Caco-2 (cell line): ENCODE results near the gene RARRES1. TPM values are rescaled to one million over a fixed set of nuclear protein-coding genes. Genes with fewer than 3 reads are reported as not detected.

Experiments
- BruUV-seq: library from RNA; stranded (reverse); fragments of 400-500 nt; replicated peaks from 2 replicates; lab custom pipeline; 2021; lab: Mats Ljungman, UMichigan
- CTCF ChIA-PET: fragments of 300-600 bp; sonication (Branson Sonifier 250); formaldehyde crosslinking; loops from one replicate; lab custom pipeline; 2022; ENCODE audit warnings: antibody characterized with exemption; lab: Charles Lee
- POLR2A ChIA-PET: fragments of 300-600 bp; sonication (Branson Sonifier 250); formaldehyde crosslinking; loops from one replicate; lab custom pipeline; 2022; ENCODE audit warnings: antibody characterized with exemption; lab: Charles Lee
- DNase-seq, 2 experiments: peaks; one replicate each; pipeline versions ENCODE4 v3.0.0 to v3.0.0-alpha.2; 2020 to 2022
- H3K27me3 ChIP-seq: replicated peaks from 2 replicates; pipeline ENCODE4 v1.6.0; 2011; ENCODE audit warnings: low read length; ENCODE audit not compliant: control insufficient read depth, insufficient read depth
- H3K36me3 ChIP-seq: 2 replicates; pipeline ENCODE4 v1.5.1; 2011; ENCODE audit warnings: low read length; ENCODE audit not compliant: control insufficient read depth, insufficient read depth
- H3K4me1 ChIP-seq: fragments of 250-450 bp; sonication (Bioruptor Pico); 2 replicates; pipeline ENCODE4 v1.5.1; 2020; ENCODE audit warnings: mild to moderate bottlenecking
- H3K4me3 ChIP-seq: 2 replicates; pipeline ENCODE4 v1.5.1; 2011; ENCODE audit warnings: low read depth, mild to moderate bottlenecking, control low read depth, low read length
- H3K9me3 ChIP-seq: fragments of 250-450 bp; sonication (Bioruptor Pico); 2 replicates; pipeline ENCODE4 v1.5.1; 2020; ENCODE audit warnings: mild to moderate bottlenecking, moderate library complexity
- H3K27ac Mint-ChIP-seq: one replicate; pipeline ENCODE4 v1.8.0; 2022; ENCODE audit warnings: mixed read lengths; ENCODE audit not compliant: unreplicated experiment
- H3K27me3 Mint-ChIP-seq: one replicate; pipeline ENCODE4 v1.8.0; 2022; ENCODE audit warnings: mixed read lengths; ENCODE audit not compliant: insufficient read depth, unreplicated experiment
- H3K36me3 Mint-ChIP-seq: one replicate; pipeline ENCODE4 v1.8.0; 2022; ENCODE audit warnings: mild to moderate bottlenecking, mixed read lengths; ENCODE audit not compliant: insufficient read depth, unreplicated experiment
- H3K4me1 Mint-ChIP-seq: one replicate; pipeline ENCODE4 v1.8.0; 2022; ENCODE audit warnings: low read depth, mixed read lengths; ENCODE audit not compliant: unreplicated experiment
- H3K4me3 Mint-ChIP-seq: one replicate; pipeline ENCODE4 v1.8.0; 2022; ENCODE audit warnings: mild to moderate bottlenecking, moderate library complexity, mixed read lengths; ENCODE audit not compliant: unreplicated experiment
- H3K9me3 Mint-ChIP-seq: one replicate; pipeline ENCODE4 v1.8.0; 2022; ENCODE audit warnings: mixed read lengths; ENCODE audit not compliant: unreplicated experiment
- intact Hi-C: fragments of 100-400 bp; cut with micrococcal nuclease; formaldehyde crosslinking; loops from one replicate; pipeline ENCODE4 v1.10.0; 2022; ENCODE audit not compliant: unreplicated experiment
- total RNA-seq: library from RNA; stranded (reverse); gene quantifications from 2 replicates; pipeline ENCODE4 v1.2.3, GENCODE V29; 2022
- TF ChIP-seq, protein P1 (sequence below), 2 experiments: fragments of 200-600 bp in 1 of 2; IDR thresholded peaks; 1 replicate in 1 of 2; 2 replicates in 1 of 2; pipeline versions ENCODE4 v1.5.1 to v1.8.0; 2011 to 2022; ENCODE audit warnings: antibody characterized with exemption in 1 of 2, control low read depth in 1 of 2, inconsistent platforms in 1 of 2, low read depth in 1 of 2, low read length in 1 of 2, mild to moderate bottlenecking in 1 of 2, moderate library complexity in 1 of 2; ENCODE audit not compliant: insufficient read depth in 1 of 2, severe bottlenecking in 1 of 2, unreplicated experiment in 1 of 2

RARRES1 gene
- total RNA-seq, 1 experiment from 2014 or later = 9.0 TPM

DNA sequence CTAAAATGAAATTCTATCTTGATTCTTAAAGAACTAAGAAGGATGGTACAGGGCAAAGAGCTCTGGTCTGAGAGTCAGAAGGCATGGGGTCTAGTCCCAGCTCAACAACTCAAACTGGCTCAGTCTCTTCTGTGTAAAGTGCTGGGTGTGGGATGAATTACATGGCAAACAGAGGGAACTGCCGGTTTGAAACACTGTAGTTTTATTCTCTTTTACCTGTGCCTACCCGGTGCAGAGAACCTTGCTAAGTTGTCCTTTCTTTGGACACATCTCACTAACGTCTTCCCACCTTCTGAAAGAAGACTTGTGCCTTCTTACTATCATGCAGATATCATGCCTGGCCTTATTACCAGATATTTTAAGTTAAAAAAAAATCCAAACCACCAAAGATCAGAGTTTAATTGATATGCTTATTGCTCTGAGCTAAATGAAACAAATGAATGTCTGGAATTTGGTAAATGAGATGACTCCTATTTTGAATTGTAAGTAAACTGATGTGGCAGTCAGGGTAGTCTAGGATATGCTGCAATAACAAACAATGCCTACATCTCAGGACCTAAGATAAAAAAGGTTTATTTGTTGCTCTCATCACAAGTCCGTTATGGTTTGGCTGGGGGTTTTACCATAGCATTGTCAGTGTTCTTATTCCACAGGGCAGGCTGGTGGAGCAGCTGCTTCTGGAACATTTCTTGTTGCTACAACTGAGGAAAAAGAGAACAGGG, 12.5 kb upstream of the RARRES1 start:
- Histone ChIP-seq H3K36me3 (no peaks in the 10 kb centered on the region), H3K9me3 (no peaks in the 10 kb centered on the region), H3K4me1 (no peaks in the 10 kb centered on the region), H3K27me3 (no peaks in the 10 kb centered on the region), H3K4me3 (no peak overlapping the region)
- H3K36me3 Mint-ChIP-seq = no peaks in the 10 kb centered on the region
- POLR2A ChIA-PET = no interaction called here
- intact Hi-C loops = no loop called here
- no peak for DNase-seq
- CTCF ChIA-PET = interaction anchor here (0.7 kb wide), 1 partner anchor 17 kb away, joined by 3 read pairs; no protein-coding TSS in a partner anchor
- H3K4me1 Mint-ChIP-seq = no peaks in the 10 kb centered on the region
- no peak overlapping the region for H3K4me3 Mint-ChIP-seq
- TF ChIP-seq, protein P1, sequence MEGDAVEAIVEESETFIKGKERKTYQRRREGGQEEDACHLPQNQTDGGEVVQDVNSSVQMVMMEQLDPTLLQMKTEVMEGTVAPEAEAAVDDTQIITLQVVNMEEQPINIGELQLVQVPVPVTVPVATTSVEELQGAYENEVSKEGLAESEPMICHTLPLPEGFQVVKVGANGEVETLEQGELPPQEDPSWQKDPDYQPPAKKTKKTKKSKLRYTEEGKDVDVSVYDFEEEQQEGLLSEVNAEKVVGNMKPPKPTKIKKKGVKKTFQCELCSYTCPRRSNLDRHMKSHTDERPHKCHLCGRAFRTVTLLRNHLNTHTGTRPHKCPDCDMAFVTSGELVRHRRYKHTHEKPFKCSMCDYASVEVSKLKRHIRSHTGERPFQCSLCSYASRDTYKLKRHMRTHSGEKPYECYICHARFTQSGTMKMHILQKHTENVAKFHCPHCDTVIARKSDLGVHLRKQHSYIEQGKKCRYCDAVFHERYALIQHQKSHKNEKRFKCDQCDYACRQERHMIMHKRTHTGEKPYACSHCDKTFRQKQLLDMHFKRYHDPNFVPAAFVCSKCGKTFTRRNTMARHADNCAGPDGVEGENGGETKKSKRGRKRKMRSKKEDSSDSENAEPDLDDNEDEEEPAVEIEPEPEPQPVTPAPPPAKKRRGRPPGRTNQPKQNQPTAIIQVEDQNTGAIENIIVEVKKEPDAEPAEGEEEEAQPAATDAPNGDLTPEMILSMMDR (IDR thresholded peaks at IDR 0.05; ENCODE audit: insufficient read depth in 1 of 2, low read depth in 1 of 2, low read length in 1 of 2, severe bottlenecking in 1 of 2, unreplicated experiment in 1 of 2) = no peak
- no peaks in the 10 kb centered on the region for H3K27me3 Mint-ChIP-seq
- no peak overlapping the region for H3K27ac Mint-ChIP-seq
- no peaks in the 10 kb centered on the region for H3K9me3 Mint-ChIP-seq
- BruUV-seq = no TSS peak

DNA sequence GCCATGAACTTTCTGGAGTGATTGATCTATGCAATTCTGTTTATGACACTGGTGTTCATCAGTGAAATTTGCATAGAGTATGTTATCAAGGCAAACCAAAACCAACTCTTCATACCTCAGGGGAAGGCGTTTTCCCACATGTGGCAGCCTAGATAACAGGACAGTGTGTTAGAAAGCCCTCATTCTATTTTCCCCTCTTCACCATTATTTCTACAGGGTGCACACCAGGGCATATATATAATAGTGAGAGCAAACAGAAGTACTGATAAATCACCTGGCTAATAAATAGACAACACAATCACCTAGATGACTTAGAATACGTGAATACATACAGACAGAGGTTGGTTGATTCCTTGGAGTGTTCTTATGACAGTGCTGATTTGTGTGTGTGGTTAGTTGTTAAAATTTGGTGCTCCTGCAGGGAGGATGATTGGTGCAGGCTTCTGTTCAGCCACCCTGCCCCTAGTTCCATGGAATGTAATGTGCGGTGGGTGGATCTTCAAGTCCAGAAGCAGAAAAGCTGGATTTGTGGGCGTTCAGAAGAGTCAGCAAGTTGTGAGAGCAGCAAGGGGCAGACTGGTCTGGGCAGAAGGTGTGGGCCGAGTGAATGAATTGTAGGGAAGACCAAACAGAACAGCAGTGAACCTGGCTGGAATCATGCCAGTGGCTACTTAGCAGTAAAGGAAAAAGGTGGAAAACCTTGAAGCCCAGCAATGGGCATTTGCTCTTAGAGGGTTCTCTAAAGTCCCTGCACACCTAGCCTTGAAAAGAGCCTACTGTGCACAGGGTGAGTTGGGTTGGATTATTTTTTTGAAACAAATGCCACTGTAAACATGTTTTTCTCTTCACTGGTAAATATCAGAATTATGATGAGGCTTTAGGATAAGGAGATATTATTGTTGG, 11.7 kb upstream of the RARRES1 start:
- no TSS peak for BruUV-seq
- no peaks in the 10 kb centered on the region for H3K4me1 ChIP-seq
- H3K36me3 ChIP-seq = no peaks in the 10 kb centered on the region
- POLR2A ChIA-PET = no interaction called here
- CTCF ChIA-PET = interaction anchor here (0.7 kb wide), 1 partner anchor 16 kb away, joined by 3 read pairs; no protein-coding TSS in a partner anchor
- no peak overlapping the region for H3K4me3 ChIP-seq
- H3K27me3 ChIP-seq = no peaks in the 10 kb centered on the region
- no peaks in the 10 kb centered on the region for H3K4me1 Mint-ChIP-seq
- intact Hi-C loops = no loop called here
- H3K4me3 Mint-ChIP-seq = no peak overlapping the region
- no peak for DNase-seq
- H3K27me3 Mint-ChIP-seq = no peaks in the 10 kb centered on the region
- TF ChIP-seq, protein P1 (IDR thresholded peaks at IDR 0.05; ENCODE audit: insufficient read depth in 1 of 2, low read depth in 1 of 2, low read length in 1 of 2, severe bottlenecking in 1 of 2, unreplicated experiment in 1 of 2) = no peak
- no peaks in the 10 kb centered on the region for H3K9me3 ChIP-seq
- H3K9me3 Mint-ChIP-seq = no peaks in the 10 kb centered on the region
- no peak overlapping the region for H3K27ac Mint-ChIP-seq
- H3K36me3 Mint-ChIP-seq = no peaks in the 10 kb centered on the region

DNA sequence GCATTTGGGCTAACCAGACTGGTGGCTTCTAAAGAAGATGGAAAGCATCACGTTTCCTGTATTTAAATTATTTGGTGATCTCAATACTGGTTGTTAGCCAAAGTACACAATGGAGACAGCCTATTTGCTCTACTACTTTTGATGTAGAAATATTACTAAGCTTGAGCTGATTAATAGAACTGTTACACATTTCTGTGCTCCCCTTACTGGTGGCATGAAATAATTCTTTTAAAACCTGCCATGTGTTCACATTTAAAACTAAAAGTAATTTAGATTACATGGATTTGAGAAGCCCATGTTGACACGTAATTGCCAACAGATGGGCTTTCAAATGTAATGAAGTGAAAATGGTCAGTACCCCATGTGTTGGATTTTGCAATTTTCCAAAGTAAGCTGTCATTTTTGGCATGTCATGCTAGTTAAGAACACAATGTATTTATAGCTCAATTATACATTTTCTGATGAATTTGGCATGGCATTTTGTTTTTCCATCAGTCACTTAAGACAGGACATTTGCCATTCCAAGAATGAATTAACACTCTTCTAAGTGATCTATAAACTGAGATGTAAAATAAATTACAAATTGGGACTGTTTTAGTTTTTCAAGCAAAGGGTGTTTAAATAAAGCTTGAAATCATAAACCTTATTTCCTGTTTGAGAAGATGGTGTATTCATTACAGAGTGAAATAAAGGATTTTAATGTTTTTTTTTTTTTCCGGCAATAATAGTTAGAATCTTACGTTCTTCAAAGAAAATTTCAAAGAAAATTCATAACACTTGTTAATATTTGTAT, 10.8 kb upstream of the RARRES1 start:
- no peak overlapping the region for H3K27ac Mint-ChIP-seq
- TF ChIP-seq, protein P1 (IDR thresholded peaks at IDR 0.05; ENCODE audit: insufficient read depth in 1 of 2, low read depth in 1 of 2, low read length in 1 of 2, severe bottlenecking in 1 of 2, unreplicated experiment in 1 of 2) = no peak
- H3K27me3 ChIP-seq = no peaks in the 10 kb centered on the region
- intact Hi-C loops = no loop called here
- H3K4me1 Mint-ChIP-seq = no peaks in the 10 kb centered on the region
- DNase-seq = no peak
- no peaks in the 10 kb centered on the region for H3K36me3 ChIP-seq
- no peaks in the 10 kb centered on the region for H3K27me3 Mint-ChIP-seq
- no TSS peak for BruUV-seq
- H3K4me3 ChIP-seq = no peak overlapping the region
- no peak overlapping the region for H3K4me3 Mint-ChIP-seq
- no peaks in the 10 kb centered on the region for H3K9me3 Mint-ChIP-seq
- CTCF ChIA-PET = no interaction called here
- H3K36me3 Mint-ChIP-seq = no peaks in the 10 kb centered on the region
- H3K9me3 ChIP-seq = no peaks in the 10 kb centered on the region
- POLR2A ChIA-PET = no interaction called here
- no peaks in the 10 kb centered on the region for H3K4me1 ChIP-seq
